ENCODE data around the gene HRCT1. TPM values are rescaled to one million over a fixed set of nuclear protein-coding genes. Genes with fewer than 3 reads are reported as not detected.

HRCT1 gene
- total and polyA plus RNA-seq, 2 donors (not counting 1 experiment from before 2014, with no cell fraction given): not detected

DNA sequence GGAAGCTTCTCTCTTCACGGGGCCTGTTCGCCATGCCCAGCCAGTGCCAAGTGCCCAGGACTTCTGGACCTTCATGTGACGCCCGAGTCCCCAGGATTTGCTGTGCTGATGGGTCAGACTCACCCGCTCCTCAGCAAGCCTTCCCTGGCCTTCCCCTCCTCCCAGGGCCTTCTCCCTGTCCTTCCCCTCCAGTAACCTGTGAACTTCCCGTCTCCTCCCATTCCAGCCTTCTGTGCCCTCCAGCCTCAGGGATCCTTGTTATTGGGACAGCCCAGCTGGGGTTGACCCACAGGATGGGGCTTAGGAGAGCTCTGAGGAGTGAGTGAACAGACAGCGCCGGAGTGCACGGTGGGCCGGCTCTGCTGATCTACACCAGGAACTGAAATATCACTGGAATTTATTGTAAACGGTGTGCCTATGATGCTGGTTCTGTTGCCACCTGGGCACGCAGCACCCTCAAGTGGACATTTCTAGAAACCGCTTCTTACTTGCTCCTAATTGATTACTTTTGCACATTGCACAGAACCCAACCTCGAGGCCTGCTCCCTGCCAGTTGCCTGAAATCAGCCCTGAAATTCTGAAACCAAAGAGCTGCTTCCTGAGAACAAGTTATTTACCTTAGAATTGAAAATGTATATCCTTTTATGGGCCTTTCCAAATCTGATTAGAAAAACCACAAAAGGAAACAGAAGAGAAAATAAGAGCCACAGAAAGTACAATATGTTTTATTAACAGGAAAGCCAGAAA lies 4.8 kb downstream of the HRCT1 start:
- Histone ChIP-seq H2AFZ (ENCODE audit: insufficient read depth, low read depth, low read length, poor library complexity, severe bottlenecking) (no peak overlapping the region), H3K9ac (ENCODE audit: low read length) (no peak overlapping the region), H3K36me3 (replicated peaks in 1 of 2; ENCODE audit: control extremely low read depth in 1 of 2, control insufficient read depth in 1 of 2, extremely low read depth in 1 of 2, insufficient read depth in 2 of 2, low read length in 1 of 2) (no peaks in the 10 kb centered on the region), H4K20me1 (ENCODE audit: control insufficient read depth, insufficient read depth, low read length, poor library complexity, severe bottlenecking) (no peaks in the 10 kb centered on the region), H3K27ac (ENCODE audit: low read length in 2 of 2) (no peak overlapping the region), H3K9me3 (ENCODE audit: control extremely low read depth in 1 of 3, control insufficient read depth in 2 of 3, insufficient read depth in 1 of 3, low read length in 2 of 3) (no peaks in the 10 kb centered on the region), H3K27me3 (replicated peaks in 1 of 4; ENCODE audit: control extremely low read depth in 1 of 4, control insufficient read depth in 3 of 4, insufficient read depth in 4 of 4, low read length in 3 of 4) (peaks cover 0 to 13% (median 3%) of the 10 kb centered on the region in 4 experiments), H3K4me1 (ENCODE audit: control insufficient read depth in 2 of 2, insufficient read depth in 2 of 2, low read length in 2 of 2) (peaks cover 4 to 7% of the 10 kb centered on the region in 2 donors), H3K4me3 (ENCODE audit: control extremely low read depth in 1 of 5, extremely low read depth in 1 of 5, insufficient read depth in 1 of 5, low read depth in 2 of 5, low read length in 4 of 5) (no peak overlapping the region), H3K79me2 (ENCODE audit: control insufficient read depth, insufficient read depth, low read length) (no peaks in the 10 kb centered on the region), H3K4me2 (replicated peaks; ENCODE audit: low read depth, low read length, poor library complexity, severe bottlenecking) (no peak overlapping the region)
- Mint-ChIP-seq H3K9me3 (ENCODE audit: insufficient read depth) (no peaks in the 10 kb centered on the region), H3K27me3 (peaks cover 21% of the 10 kb centered on the region), H3K4me1 (peaks cover 7% of the 10 kb centered on the region), H3K4me3 (no peak overlapping the region), H3K27ac (no peak overlapping the region)
- ATAC-seq (ENCODE audit: low read depth): no peak
- intact Hi-C loops (cut with micrococcal nuclease): no loop called here
- peak; percentile 40 for DNase-seq
- 56% methylated on average over 11 of the region's 14 CpGs for WGBS (ENCODE audit: insufficient coverage)
- CTCF ChIA-PET: interaction anchor here (0.5 to 1.6 kb wide), 4 partner anchors 7 to 48 kb away, joined by 4 read pairs; no protein-coding TSS in a partner anchor
- POLR2A ChIA-PET: no interaction called here
- TF ChIP-seq, protein P1, sequence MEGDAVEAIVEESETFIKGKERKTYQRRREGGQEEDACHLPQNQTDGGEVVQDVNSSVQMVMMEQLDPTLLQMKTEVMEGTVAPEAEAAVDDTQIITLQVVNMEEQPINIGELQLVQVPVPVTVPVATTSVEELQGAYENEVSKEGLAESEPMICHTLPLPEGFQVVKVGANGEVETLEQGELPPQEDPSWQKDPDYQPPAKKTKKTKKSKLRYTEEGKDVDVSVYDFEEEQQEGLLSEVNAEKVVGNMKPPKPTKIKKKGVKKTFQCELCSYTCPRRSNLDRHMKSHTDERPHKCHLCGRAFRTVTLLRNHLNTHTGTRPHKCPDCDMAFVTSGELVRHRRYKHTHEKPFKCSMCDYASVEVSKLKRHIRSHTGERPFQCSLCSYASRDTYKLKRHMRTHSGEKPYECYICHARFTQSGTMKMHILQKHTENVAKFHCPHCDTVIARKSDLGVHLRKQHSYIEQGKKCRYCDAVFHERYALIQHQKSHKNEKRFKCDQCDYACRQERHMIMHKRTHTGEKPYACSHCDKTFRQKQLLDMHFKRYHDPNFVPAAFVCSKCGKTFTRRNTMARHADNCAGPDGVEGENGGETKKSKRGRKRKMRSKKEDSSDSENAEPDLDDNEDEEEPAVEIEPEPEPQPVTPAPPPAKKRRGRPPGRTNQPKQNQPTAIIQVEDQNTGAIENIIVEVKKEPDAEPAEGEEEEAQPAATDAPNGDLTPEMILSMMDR (IDR thresholded peaks at IDR 0.05): peak; percentile 20
- no peak for TF ChIP-seq EZH2 (IDR thresholded peaks at IDR 0.05; ENCODE audit: borderline replicate concordance, insufficient read depth, low read depth, low read length, poor library complexity, severe bottlenecking)

GRCh38 chr9:35911690-35912089 lies 5.7 kb downstream of the HRCT1 start:
- TF ChIP-seq, protein P1 (IDR thresholded peaks at IDR 0.05): no peak
- no peak for TF ChIP-seq EZH2 (IDR thresholded peaks at IDR 0.05; ENCODE audit: borderline replicate concordance, insufficient read depth, low read depth, low read length, poor library complexity, severe bottlenecking)
- no peak for DNase-seq
- Histone ChIP-seq H3K36me3 (replicated peaks in 1 of 2; ENCODE audit: control extremely low read depth in 1 of 2, control insufficient read depth in 1 of 2, extremely low read depth in 1 of 2, insufficient read depth in 2 of 2, low read length in 1 of 2) (no peaks in the 10 kb centered on the region), H3K27me3 (replicated peaks in 1 of 4; ENCODE audit: control extremely low read depth in 1 of 4, control insufficient read depth in 3 of 4, insufficient read depth in 4 of 4, low read length in 3 of 4) (peaks cover 0 to 11% (median 3%) of the 10 kb centered on the region in 4 experiments), H3K79me2 (ENCODE audit: control insufficient read depth, insufficient read depth, low read length) (no peaks in the 10 kb centered on the region), H3K4me2 (replicated peaks; ENCODE audit: low read depth, low read length, poor library complexity, severe bottlenecking) (no peak overlapping the region), H2AFZ (ENCODE audit: insufficient read depth, low read depth, low read length, poor library complexity, severe bottlenecking) (no peak overlapping the region), H3K9ac (ENCODE audit: low read length) (no peak overlapping the region), H3K4me1 (ENCODE audit: control insufficient read depth in 2 of 2, insufficient read depth in 2 of 2, low read length in 2 of 2) (peaks cover 4 to 7% of the 10 kb centered on the region in 2 donors), H3K27ac (ENCODE audit: low read length in 2 of 2) (no peak overlapping the region), H3K9me3 (ENCODE audit: control extremely low read depth in 1 of 3, control insufficient read depth in 2 of 3, insufficient read depth in 1 of 3, low read length in 2 of 3) (no peaks in the 10 kb centered on the region), H4K20me1 (ENCODE audit: control insufficient read depth, insufficient read depth, low read length, poor library complexity, severe bottlenecking) (no peaks in the 10 kb centered on the region), H3K4me3 (ENCODE audit: control extremely low read depth in 1 of 5, extremely low read depth in 1 of 5, insufficient read depth in 1 of 5, low read depth in 2 of 5, low read length in 4 of 5) (no peak overlapping the region)
- H3K27me3 Mint-ChIP-seq: peaks cover 21% of the 10 kb centered on the region
- H3K27ac Mint-ChIP-seq: no peak overlapping the region
- no peak for ATAC-seq (ENCODE audit: low read depth)
- intact Hi-C loops (cut with micrococcal nuclease): no loop called here
- CTCF ChIA-PET: interaction anchor here (1.1 to 1.6 kb wide), 2 partner anchors 8 to 49 kb away, joined by 4 read pairs; no protein-coding TSS in a partner anchor
- H3K4me3 Mint-ChIP-seq: no peak overlapping the region
- POLR2A ChIA-PET: no interaction called here
- peaks cover 7% of the 10 kb centered on the region for H3K4me1 Mint-ChIP-seq
- H3K9me3 Mint-ChIP-seq (ENCODE audit: insufficient read depth): no peaks in the 10 kb centered on the region
- 81% methylated on average over 7 of the region's 10 CpGs for WGBS (ENCODE audit: insufficient coverage)
